T-helper 1 cell treated with Interleukin-12 subunit alpha and Interleukin-12 subunit beta and Interleukin-4 antibody, amounts not matched to agents 30 μg/mL and 1 μg/mL, for 36 hours (primary cell): Measurements from ENCODE around the gene FLNC.

Source experiments
- H3K27ac Mint-ChIP-seq: one replicate; pipeline ENCODE4 v1.8.0; 2021; ENCODE audit warnings: mild to moderate bottlenecking, mixed read lengths
- H3K27me3 Mint-ChIP-seq: one replicate; pipeline ENCODE4 v1.8.0; 2021; ENCODE audit warnings: low read depth, mixed read lengths
- H3K36me3 Mint-ChIP-seq: one replicate; pipeline ENCODE4 v1.8.0; 2021; ENCODE audit warnings: low read depth, mixed read lengths
- H3K4me1 Mint-ChIP-seq: one replicate; pipeline ENCODE4 v1.8.0; 2021; ENCODE audit warnings: low read depth, mixed read lengths
- H3K4me3 Mint-ChIP-seq: one replicate; pipeline ENCODE4 v1.8.0; 2021; ENCODE audit warnings: mild to moderate bottlenecking, moderate library complexity, mixed read lengths
- H3K9me3 Mint-ChIP-seq: one replicate; pipeline ENCODE4 v1.8.0; 2021; ENCODE audit warnings: mixed read lengths

The FLNC gene

DNA sequence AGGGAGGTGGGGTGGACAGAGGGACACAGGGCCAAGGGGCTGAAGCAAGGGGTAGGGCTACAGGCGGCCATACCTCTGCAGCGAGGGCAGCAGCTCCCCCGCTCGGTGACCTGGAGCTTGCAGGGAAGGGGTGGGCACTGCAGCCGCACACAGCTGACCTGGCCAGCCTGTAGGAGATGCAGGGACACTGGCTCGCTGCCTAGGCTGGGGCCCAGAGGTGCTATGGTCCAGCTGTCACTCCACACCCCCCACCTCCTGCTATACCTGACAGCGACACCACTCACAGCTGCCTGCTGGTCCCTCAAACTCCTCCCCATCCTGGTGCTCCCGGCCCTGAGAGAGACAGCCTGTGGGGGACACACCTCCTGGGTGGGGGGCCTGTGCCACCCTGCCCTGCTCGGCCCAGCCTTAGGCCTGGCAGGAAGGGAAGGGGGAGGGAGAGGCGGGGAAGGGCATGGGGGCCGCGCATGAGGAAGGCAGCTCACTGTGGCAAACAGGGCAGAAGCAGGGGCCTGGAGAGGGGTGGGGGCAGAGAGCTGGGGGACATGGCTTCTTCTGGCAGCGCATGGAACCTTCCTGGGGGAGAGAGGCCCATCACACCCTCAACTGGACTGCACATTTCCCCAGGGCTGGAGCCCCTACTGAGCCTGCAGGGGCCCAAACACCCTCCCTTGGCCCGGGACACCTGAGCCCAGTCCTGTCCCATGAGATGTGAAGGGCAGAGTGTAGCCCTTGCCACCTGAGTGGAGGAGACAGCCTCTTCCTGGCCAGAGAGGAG, 56.4 kb downstream of the FLNC start:
- no peak overlapping the region for H3K27ac Mint-ChIP-seq
- peaks cover 3% of the 10 kb centered on the region for H3K4me1 Mint-ChIP-seq
- no peaks in the 10 kb centered on the region for H3K36me3 Mint-ChIP-seq
- H3K27me3 Mint-ChIP-seq: peaks cover 4% of the 10 kb centered on the region
- H3K4me3 Mint-ChIP-seq: no peak overlapping the region
- no peaks in the 10 kb centered on the region for H3K9me3 Mint-ChIP-seq

DNA sequence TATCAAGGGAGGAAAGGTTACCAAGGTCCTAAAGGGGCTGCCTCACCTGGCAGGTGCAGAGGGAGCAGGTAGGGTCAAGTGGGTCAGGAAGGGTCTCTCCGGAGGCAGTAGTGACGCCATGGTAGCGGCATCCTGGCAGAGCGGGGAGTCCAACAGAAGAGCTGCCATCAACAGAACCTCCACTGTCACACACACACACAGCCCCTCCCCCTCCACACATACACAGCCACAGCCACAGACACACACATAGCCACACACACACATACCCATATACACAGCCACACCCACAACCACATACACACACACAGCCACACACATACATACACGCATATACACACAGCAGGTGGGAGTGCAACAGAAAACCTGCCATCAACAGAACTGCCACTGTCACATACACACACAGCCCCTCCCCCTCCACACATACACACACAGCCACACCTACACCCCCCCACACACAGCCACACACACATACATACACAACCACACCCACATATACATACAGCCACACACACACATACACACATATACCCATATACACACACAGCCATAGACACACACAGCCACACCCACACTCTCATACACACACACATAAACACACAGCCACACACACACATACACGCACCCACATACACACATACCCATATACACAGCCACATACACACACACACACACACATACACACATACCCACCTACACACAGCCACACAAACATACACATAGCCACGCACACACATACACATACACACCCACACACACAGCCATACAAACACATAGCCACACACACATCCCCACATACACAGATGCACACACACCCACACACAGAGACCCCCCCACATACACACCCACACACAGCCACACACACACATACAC, 57.2 kb downstream of the FLNC start:
- Mint-ChIP-seq H3K4me1 (peaks cover 3% of the 10 kb centered on the region), H3K4me3 (no peak overlapping the region), H3K27ac (no peak overlapping the region), H3K27me3 (peaks cover 8% of the 10 kb centered on the region), H3K36me3 (no peaks in the 10 kb centered on the region), H3K9me3 (no peaks in the 10 kb centered on the region)

DNA sequence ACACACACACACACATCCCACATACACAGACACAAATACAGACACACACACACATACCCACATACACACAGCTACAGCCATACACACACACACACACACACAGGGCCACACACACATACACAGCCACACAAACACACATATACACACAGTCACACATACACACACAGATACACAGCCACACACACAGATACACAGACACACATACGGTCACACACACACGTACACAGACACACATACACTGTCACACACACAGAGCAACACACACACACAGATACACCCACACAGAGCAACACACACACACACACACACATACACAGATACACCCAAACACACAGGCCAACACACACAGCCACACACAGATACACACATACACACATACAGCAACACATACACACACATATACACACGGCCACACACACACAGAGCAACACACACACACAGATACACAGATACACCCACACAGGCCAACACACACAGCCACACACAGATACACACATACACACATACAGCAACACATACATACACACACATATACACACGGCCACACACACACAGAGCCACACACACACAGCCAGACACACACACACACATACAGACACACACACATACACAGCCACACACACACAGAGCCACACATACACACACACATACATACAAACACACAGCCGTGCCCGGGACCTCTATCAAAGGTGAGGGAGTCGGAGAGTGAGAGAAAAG, 58.0 kb downstream of the FLNC start:
- peaks cover 3% of the 10 kb centered on the region for H3K4me1 Mint-ChIP-seq
- no peaks in the 10 kb centered on the region for H3K9me3 Mint-ChIP-seq
- H3K27me3 Mint-ChIP-seq: peaks cover 8% of the 10 kb centered on the region
- no peak overlapping the region for H3K27ac Mint-ChIP-seq
- H3K36me3 Mint-ChIP-seq: no peaks in the 10 kb centered on the region
- no peak overlapping the region for H3K4me3 Mint-ChIP-seq

DNA sequence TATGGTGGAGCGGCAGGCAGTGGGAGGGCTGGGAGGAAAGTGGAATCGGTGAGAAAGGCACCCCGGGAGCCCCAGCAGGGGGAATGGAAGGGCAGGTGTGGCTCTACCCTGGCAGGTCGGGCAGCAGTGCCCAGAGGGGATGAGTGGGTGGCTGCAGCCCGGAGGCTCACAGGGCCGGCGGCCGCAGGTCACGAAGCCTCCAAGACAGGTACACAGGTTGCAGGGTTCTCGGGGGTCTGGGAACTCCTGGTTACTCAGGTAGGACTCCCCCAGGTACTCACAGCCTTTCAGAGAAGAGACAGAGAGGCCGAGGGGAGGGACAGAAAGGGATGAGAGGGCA, 58.5 kb downstream of the FLNC start:
- Mint-ChIP-seq H3K27ac (no peak overlapping the region), H3K27me3 (peaks cover 8% of the 10 kb centered on the region), H3K4me3 (no peak overlapping the region), H3K9me3 (no peaks in the 10 kb centered on the region), H3K4me1 (no peaks in the 10 kb centered on the region), H3K36me3 (no peaks in the 10 kb centered on the region)

DNA sequence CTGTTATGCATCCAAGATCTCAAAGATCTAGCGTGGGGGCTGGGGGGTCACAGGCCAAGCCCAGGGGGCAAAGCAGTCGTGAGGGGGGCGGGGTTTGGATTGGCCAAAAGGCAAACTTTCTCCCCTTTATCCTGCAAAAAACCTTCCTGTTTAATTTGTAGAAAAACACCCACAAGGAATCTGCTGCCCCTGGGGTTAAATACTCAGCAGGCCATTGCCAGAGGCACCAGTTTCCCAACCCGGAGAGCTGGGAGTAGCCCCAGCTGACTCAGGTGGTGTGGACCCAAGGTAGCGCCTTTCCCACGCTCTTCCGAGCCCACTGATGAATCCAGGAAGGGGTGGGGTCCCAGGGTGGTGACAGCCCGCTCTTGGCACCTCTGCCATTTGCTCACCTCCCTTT, 58.9 kb downstream of the FLNC start:
- Mint-ChIP-seq H3K4me1 (no peaks in the 10 kb centered on the region), H3K9me3 (no peaks in the 10 kb centered on the region), H3K4me3 (no peak overlapping the region), H3K27ac (no peak overlapping the region), H3K27me3 (peaks cover 8% of the 10 kb centered on the region), H3K36me3 (no peaks in the 10 kb centered on the region)

DNA sequence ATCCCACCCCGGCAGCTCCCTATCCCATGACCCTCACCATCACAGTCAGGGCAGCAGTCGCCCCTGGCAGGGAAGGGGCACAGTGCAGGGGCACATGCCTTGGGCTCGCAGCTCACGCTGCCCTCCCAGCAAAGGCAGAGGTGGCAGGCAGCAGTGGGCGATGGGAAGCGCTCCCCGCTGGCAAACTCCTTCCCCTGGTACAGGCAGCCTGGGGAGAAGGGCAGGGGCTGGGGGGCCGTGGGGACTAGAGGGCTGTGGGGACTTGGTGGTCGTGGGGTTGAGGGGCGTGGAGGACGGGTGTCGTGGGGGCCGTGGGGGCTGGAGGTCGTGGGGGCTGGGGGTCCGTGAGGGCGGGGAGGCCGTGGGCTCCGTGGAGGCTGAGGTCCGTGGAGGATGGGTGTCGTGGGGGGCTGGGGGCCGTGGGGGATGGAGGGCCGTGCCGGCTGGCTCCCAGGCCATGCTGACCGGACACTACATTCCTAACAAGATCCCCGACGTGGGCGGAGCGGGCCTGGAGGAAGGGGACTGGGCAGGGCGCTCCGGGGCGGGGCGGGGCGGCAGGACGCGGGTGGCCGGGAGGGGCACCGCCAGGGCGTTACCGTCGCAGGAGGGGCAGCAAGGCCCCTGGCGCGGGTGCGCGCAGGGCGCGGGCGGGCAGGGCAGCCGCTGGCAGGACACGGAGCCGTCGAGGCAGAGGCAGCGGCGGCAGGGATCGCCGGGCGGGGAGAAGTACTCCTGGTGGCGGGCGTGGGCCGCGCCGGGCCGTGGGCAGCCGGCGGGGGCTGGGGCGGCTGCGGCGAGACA, 60.3 kb downstream of the FLNC start:
- no peaks in the 10 kb centered on the region for H3K36me3 Mint-ChIP-seq
- peaks cover 8% of the 10 kb centered on the region for H3K27me3 Mint-ChIP-seq
- H3K4me1 Mint-ChIP-seq: no peaks in the 10 kb centered on the region
- no peak overlapping the region for H3K4me3 Mint-ChIP-seq
- no peaks in the 10 kb centered on the region for H3K9me3 Mint-ChIP-seq
- no peak overlapping the region for H3K27ac Mint-ChIP-seq

DNA sequence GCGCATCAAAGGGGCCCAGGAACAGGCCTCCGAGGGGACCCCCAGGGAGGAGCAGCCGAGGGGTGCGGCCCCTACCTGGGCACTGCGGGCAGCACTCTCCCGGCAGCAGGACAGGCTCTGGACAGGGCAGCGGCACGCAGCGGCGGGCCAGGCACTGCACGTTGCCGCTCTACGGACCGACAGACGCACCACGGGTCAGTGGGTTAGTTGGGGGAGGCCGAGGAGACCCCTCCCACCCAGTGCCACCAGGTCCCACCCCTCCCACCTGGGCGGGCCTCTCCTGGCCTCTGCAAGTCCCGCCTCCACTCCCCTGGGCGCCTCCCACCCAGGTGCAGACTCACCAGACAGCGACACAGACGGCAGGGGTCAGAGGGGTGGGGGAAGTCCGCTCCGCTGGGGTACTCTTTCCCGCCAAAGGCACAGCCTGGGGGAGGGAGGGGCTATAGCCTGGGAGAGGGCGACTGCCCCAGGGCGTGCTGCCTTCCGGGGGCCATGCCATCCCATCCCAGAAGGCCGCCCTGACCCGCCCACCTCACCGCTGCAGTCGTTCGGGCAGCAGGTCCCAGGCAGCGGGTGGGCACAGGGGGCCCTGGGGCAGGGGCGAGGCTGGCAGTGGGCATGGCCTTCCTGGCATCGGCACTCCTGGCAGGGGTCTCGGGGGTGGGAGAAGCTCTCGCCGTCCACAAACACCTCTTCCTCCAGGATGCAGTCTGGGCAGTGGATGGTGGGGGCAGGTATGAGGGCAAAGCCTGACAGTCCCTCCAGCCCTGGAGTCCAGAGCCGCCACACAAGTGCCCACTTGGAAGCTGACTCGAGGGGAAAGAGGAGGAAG, 61.1 kb downstream of the FLNC start:
- Mint-ChIP-seq H3K36me3 (no peaks in the 10 kb centered on the region), H3K4me3 (no peak overlapping the region), H3K4me1 (no peaks in the 10 kb centered on the region), H3K27ac (no peak overlapping the region), H3K9me3 (no peaks in the 10 kb centered on the region), H3K27me3 (peaks cover 5% of the 10 kb centered on the region)

DNA sequence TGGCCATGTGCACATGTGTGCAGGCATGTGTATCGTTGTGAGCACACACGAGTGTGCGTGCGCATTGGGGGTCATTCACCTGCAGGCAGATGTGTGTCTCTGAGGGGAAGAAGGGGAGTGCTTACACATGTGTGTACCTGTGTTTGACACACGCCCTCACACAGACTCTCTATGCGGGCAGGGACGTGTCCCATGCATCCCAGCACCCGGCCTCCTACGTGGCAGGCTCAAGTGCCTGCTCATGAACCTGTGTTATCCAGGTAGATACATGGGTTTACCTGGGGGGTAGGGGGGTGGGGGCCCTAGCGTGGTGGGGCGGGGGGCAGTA, 61.7 kb downstream of the FLNC start:
- Mint-ChIP-seq H3K4me1 (no peaks in the 10 kb centered on the region), H3K9me3 (no peaks in the 10 kb centered on the region), H3K36me3 (no peaks in the 10 kb centered on the region), H3K27me3 (peaks cover 5% of the 10 kb centered on the region), H3K27ac (no peak overlapping the region), H3K4me3 (no peak overlapping the region)

DNA sequence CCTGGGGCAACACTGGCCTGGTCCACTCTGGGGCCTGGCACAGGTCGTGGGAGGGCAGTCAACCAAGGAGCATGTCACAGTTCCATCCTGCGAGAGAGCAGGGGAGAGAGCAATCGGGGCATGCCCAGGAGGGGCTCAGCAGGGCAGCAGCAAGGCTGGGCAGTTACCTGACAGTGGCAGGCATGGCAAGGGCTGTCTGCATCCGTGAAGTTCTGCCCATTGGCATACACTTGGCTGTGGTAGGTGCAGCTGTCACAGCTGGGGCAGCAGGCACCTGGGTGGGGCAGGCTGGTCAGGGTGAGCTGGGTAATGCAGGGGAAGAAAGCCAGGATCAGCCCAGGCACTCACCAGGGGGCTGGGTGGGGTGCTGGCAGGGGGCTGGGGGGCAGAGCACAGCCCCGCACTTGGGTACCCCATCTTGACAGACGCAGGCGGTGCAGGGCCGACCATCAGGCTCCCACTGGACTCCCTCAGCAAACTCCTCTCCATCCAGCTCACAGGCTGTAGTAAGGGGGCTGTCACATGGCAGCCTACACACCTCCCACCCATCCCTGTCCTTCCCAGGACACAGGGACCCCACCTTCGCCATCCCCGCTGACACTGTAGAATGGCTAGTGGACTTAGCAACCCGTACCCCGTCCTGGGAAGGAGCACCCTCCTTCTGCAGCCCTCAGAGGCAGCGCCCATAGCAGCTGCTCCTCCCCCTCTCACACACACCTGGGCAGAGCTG, 62.5 kb downstream of the FLNC start:
- no peaks in the 10 kb centered on the region for H3K9me3 Mint-ChIP-seq
- H3K27me3 Mint-ChIP-seq: peaks cover 5% of the 10 kb centered on the region
- H3K36me3 Mint-ChIP-seq: no peaks in the 10 kb centered on the region
- no peak overlapping the region for H3K4me3 Mint-ChIP-seq
- no peaks in the 10 kb centered on the region for H3K4me1 Mint-ChIP-seq
- no peak overlapping the region for H3K27ac Mint-ChIP-seq

DNA sequence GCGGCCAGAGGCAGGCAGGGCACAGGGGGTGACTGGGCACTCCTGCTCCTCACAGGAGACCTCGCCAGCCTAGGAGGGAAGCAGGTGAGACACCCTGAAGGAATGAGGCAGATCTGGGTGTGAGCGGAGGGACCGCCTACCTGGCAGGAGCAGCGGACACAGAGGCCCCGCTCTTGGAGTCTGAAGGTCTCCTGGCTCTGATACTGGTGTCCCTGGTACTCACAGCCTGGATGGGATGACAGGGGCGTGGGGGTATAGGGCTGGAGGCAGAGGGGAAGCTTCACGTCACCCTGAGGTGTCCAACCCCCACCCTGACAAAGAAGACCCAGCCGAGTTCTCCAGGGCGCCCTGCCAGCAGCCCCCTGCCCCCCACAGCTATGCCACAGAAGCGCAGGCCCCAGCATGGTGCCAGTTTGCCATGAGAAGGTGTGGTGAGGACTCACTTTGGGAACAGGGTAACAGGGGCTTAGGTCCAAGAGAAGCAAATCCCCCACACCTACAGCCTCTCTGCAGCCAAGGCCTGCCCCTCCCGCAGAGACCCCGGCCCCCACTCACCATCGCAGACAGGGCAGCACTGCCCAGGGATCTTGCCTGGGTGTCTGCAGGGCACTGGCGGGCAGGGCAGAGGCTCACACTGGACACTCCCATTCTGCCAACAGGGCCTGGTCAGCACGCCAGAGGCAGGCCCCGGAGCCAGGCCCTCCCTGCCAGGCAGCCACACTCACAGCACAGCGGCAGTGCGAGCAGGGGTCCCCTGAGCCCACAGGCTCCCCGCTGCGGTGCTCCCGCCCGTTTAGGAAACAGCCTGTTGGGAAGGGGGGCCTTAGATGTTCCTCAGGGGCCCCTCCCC, 63.3 kb downstream of the FLNC start:
- Mint-ChIP-seq H3K4me1 (no peaks in the 10 kb centered on the region), H3K27ac (no peak overlapping the region), H3K4me3 (no peak overlapping the region), H3K36me3 (peaks cover under 1% of the 10 kb centered on the region), H3K9me3 (peaks cover 2% of the 10 kb centered on the region), H3K27me3 (peaks cover 8% of the 10 kb centered on the region)

DNA sequence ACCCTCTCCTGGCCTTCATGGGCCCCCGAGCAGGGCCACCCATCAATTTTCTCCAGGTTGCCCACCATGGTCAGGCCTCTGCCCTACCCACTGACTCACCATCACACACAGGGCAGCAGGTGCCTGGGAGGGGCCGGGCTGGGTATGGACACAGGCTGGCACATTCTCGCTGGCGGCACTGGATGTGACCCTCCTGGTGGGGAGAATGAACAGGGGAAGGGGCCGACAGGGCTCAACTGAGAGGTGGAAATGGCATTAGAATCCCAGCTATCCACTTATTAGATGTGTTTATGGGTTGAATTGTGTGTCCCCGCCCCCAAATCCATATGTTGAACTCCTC, 63.9 kb downstream of the FLNC start:
- peaks cover 9% of the 10 kb centered on the region for H3K27me3 Mint-ChIP-seq
- H3K4me3 Mint-ChIP-seq: no peak overlapping the region
- peaks cover 2% of the 10 kb centered on the region for H3K36me3 Mint-ChIP-seq
- H3K27ac Mint-ChIP-seq: no peak overlapping the region
- no peaks in the 10 kb centered on the region for H3K4me1 Mint-ChIP-seq
- H3K9me3 Mint-ChIP-seq: peaks cover 4% of the 10 kb centered on the region

DNA sequence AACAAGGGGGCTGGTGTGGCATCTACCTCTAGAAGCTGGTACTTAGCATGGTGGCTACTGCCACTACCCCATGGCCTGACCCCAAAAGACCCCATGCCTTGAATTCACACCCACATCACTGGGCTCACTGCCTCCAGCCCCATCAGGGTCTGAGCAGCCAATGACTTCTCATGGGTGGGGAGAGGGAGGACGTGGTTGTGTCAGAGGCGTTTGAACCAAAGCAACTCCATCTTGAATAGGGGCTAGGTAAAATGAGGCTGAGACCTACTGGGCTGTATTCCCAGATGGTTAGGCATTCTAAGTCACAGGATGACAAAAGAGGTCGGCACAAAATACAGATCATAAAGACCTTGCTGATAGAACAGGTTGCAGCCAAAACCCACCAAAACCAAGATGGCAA, 65.1 kb downstream of the FLNC start:
- H3K9me3 Mint-ChIP-seq: peaks cover 4% of the 10 kb centered on the region
- no peak overlapping the region for H3K27ac Mint-ChIP-seq
- no peak overlapping the region for H3K4me3 Mint-ChIP-seq
- H3K27me3 Mint-ChIP-seq: peaks cover 9% of the 10 kb centered on the region
- H3K4me1 Mint-ChIP-seq: no peaks in the 10 kb centered on the region
- H3K36me3 Mint-ChIP-seq: peaks cover 2% of the 10 kb centered on the region
